Fibroblast of mammary gland (primary cell): ENCODE data around the gene NAAA.

Experiments
- DNase-seq: peaks from one replicate; pipeline ENCODE4 v3.0.0-alpha.2; 2010; ENCODE audit warnings: low read depth
- H3K4me3 ChIP-seq: 2 replicates; pipeline ENCODE4 v1.5.1; 2011; ENCODE audit warnings: low read depth, mild to moderate bottlenecking, low read length, moderate library complexity; ENCODE audit not compliant: control insufficient read depth
- CTCF ChIP-seq: conservative IDR thresholded peaks from 2 replicates; pipeline ENCODE4 v1.5.1; 2011; ENCODE audit warnings: low read depth, low read length, inconsistent platforms; ENCODE audit not compliant: control insufficient read depth, insufficient read depth

NAAA gene

GRCh38 chr4:75889537-75890199 lies 51.1 kb downstream of the NAAA start:
- no peak overlapping the region for H3K4me3 ChIP-seq
- no peak for TF ChIP-seq CTCF
- DNase-seq, result no peak

GRCh38 chr4:75886104-75886503 lies 54.7 kb downstream of the NAAA start:
- TF ChIP-seq CTCF, result no peak
- H3K4me3 ChIP-seq, result no peak overlapping the region
- DNase-seq, result no peak

GRCh38 chr4:75881476-75881875 lies 59.3 kb downstream of the NAAA start:
- no peak overlapping the region for H3K4me3 ChIP-seq
- no peak for TF ChIP-seq CTCF
- no peak for DNase-seq

- H3K4me3 ChIP-seq, result no peak overlapping the region
- TF ChIP-seq CTCF, result no peak
- DNase-seq, result no peak
These were observed 60.5 kb downstream of the NAAA start for GRCh38 chr4:75880278-75880677.

GRCh38 chr4:75878246-75878756 lies 62.5 kb downstream of the NAAA start:
- no peak for DNase-seq
- no peak overlapping the region for H3K4me3 ChIP-seq
- TF ChIP-seq CTCF, result no peak

- no peak for TF ChIP-seq CTCF
- H3K4me3 ChIP-seq, result no peak overlapping the region
- no peak for DNase-seq
These were observed 64.6 kb downstream of the NAAA start for GRCh38 chr4:75876218-75876617.

GRCh38 chr4:75869100-75869499 lies 71.7 kb downstream of the NAAA start:
- H3K4me3 ChIP-seq, result no peak overlapping the region
- TF ChIP-seq CTCF, result no peak
- DNase-seq, result no peak
